GM12874 (cell line): ENCODE results near the gene SMIM1.

Experiments used
- CTCF ChIP-seq: IDR thresholded peaks from 2 replicates; pipeline ENCODE4 v1.5.1; 2011; ENCODE audit warnings: low read depth, mild to moderate bottlenecking, control low read depth, low read length, moderate library complexity; ENCODE audit not compliant: insufficient read depth

SMIM1 gene

DNA sequence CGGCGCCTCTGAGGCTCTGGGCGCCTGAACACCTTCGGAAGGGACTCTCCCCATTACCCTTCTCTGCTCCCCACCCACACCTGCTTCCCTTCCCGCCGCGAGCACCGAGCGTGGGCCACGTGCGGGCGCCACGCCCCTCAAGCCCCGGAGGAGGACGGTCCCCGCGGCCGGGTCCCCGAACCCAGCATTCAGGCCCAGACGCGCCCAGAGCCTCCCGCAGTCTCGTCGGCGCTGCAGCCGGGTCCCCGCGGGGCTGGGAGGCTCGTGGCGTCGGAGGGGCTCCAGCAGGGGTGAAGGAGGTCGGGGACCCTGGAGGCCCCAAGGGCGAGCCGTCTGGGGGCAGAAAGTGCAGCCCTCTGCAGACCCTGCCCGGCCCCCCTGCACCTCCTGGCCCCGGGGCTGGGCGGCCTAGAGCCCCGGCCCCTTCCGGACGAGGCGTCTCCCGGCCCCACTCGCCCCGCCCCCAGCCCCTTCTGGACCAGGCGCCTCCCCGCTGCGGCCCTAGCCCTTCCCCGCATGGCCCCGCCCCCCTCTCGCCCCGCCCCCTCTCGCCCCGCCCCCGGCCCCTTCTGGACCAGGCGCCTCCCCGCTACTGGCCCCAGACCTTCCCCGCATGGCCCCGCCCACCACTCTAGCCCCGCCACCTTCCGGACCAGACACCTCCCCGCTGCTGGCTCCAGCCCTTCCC is 378 bp upstream of the SMIM1 start:
- TF ChIP-seq CTCF: no peak

DNA sequence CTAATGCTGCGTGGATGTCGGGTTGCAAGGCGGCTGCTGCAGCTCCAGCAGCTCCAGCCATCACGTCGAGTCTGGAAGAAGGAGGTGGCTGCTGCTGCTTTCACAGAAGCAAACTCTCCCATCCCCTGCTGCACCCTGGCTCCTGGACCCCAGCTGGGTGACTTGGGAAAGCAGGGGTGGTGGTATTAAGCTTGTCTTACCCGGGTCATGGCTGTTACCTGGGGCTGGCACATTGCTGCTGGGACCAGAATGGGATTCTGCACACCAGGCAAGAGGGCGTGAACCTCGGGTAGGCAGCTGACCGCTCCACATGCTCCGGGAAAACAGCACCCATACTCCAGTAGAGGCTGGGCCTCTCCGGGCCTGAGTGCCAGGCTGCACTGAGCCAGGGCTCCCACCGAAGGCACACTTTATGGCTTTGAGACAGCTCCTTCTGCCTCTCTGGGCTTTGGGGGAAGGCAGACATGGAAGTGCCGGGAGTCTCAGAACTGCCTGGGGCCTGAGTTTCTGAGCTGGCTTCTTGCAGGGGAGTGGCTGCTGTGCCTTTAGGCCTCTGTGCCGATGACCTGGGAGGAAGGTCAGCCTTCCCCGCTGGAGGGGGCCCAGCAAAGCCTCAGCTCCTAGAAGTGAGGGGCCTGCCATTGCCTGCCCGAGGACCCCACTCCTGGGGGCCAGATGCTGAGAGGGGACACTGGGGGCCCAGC is 1.2 kb downstream of the SMIM1 start:
- no peak for TF ChIP-seq CTCF

DNA sequence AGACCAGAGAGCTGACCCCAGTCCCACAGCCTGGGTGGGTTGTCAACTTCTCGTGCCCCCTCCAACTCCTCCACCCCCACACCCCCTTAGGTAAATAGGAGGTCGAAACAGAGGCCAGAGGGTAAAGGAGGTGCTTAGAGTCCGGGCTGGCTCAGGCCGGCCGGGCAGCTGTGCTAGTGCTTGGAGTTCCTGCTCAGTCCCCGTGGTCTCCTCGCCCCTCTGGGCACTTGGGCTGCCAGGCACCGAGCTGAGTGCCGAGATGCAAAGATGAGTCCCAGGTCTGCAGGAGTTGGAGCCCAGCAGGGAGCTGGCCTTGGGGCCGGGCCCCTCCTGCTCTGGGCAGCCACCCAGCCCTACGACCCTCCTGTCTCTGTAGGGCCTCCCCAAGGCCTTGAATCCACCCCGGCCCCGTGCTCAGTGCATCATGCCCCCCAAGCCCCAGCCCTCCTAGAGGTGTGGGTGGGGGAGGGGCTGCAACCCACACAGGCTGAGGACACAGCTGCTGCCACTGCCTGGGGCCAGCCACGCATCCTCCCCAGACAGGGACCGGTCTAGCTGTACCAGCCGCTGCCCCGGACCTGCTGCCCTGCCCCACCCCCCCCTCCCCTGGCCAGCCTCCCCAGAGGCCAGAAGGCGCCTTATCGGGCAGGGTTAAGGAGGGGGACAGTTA is 1.9 kb downstream of the SMIM1 start:
- no peak for TF ChIP-seq CTCF

DNA sequence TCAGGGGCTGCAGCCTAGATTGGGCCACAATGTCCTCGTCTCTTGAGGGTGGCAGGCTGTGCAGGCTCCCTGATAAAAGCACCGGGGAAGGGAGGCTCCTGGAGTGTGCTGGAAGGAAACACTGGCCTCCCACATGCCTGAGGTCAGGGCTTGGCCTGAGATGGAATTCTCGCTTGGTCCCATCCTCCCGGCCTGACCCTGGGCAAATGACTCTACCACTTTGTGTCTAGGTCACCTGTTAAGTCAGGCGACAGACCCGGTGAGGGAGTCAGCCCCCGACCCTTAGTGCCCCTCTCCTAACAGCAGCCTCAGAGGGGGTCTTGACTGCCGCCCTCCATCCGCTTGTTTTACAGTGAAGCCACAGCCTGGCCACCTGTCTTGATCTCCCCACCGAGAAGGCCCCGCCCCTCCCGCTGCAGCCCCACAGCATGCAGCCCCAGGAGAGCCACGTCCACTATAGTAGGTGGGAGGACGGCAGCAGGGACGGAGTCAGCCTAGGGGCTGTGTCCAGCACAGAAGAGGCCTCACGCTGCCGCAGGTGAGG is 2.5 kb downstream of the SMIM1 start:
- TF ChIP-seq CTCF: no peak

DNA sequence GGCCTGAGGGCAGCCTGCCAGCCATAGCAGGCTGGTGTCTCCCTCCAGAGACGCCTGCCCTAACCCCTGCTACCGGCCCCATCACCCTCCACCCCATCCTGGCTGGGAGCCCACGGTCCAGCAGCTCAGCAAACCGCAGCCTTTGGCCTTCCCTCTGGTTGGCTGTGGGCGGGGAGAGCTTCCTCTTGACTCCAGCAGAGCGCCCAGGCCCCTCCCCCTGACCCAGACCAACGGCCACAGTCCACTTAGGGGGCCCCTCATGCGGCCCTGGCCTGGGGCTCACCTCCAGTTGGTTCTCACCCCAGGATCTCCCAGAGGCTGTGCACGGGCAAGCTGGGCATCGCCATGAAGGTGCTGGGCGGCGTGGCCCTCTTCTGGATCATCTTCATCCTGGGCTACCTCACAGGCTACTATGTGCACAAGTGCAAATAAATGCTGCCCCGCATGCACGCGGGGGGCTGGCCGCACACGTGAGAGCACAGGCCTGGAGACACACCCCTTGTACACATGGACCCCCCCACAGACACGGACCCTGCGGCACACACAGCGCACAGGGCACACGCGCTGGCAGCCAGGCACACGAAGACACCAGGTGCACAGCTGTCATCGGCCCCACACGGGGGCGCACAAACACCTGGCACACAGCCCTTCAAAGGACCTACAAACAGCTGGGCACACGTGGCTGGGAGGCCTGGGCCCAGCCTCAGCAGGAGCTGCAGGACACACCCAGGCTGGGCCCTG is 3.1 kb downstream of the SMIM1 start:
- peak; percentile 78 for TF ChIP-seq CTCF

GRCh38 chr1:3776231-3776961 is 3.8 kb downstream of the SMIM1 start:
- no peak for TF ChIP-seq CTCF
